ENCODE measurements around the gene IPO13.

IPO13 gene

GRCh38 chr1:44012941-44013609, 66.3 kb downstream of the IPO13 start:
- no peak for DNase-seq

- DNase-seq = no peak
Observed at GRCh38 chr1:44013949-44014348, 67.2 kb downstream of the IPO13 start.

DNA sequence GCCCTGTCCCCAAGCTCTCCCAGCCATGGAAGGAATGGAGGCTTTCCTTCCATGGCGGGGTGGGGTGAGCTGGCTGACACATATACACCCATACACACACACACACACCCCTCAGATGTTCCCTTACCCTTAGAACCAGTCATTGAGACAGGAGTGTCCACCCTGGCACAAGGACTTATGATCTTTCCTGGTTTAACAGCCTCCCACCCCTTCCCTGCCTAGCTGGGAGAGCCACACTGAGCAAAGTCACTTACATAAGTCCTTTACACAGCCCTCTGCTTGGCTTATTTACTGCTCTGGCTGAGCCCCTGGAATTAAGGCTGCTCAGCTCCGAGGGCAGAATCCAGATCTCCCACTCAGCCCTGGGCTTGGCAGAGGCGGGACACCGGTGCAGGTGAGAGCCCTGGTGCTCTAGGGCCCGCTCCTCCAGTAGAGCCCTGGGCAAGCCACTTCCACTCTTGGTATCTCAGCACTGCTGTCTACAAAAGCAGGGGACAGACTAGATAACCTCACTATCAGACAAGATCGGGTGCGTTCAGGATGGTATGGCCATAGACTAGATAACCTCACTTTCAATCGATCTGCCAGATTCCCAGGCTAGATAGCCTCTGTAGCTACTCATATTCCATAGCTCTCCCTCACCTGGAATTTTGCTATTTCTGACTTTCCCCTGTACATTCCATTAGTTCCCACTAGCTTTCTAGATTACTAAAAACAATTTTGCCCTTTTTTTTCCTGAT, 67.8 kb downstream of the IPO13 start:
- DNase-seq = no peak

DNA sequence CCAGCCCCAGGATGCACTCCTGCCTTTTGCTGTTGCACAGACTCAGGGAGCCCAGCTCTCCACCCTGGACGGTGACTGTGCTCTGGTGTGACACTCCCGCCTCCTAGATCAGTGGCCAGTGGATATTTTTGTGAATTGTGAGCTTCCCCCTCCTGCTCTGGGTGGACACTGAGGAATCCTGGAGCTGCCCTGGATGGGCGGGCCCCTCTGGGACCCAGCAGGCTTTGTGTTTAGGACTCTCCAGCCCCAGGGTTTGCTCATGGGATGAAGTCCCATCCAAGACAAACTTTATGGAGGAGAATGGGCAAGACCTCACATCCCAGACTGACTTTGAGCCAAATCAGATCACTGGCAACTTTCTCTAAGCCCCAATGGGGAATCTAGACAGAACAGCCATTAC, 68.5 kb downstream of the IPO13 start:
- no peak for DNase-seq

GRCh38 chr1:44016041-44016889, 69.5 kb downstream of the IPO13 start:
- no peak for DNase-seq

GRCh38 chr1:44016890-44017400, 70.2 kb downstream of the IPO13 start:
- no peak for DNase-seq

Data from CD4-positive, alpha-beta T cell treated with Interleukin-6 for 4 hours (primary cell).